Endometrial microvascular endothelial cells (primary cell): Measurements from ENCODE around the gene TIMM23. TPM values are rescaled to one million over a fixed set of nuclear protein-coding genes. Genes with fewer than 3 reads are reported as not detected.

Experiments
- in situ Hi-C: cut with HindIII; loops from 2 replicates; pipeline ENCODE4 v1.10.0; 2017; ENCODE audit warnings: low sequenced_read_pairs, low pct_unique_long_range_greater_than_20kb; ENCODE audit errors: inconsistent ontology term
- total RNA-seq: library from RNA; depleted of rRNA; stranded (reverse); fragments of >200 nt; gene quantifications from one replicate; pipeline ENCODE4 v1.2.3, GENCODE V29; 2015; ENCODE audit errors: inconsistent ontology term

TIMM23 gene
- total RNA-seq, 1 donor from 2014 or later: 139 TPM

DNA sequence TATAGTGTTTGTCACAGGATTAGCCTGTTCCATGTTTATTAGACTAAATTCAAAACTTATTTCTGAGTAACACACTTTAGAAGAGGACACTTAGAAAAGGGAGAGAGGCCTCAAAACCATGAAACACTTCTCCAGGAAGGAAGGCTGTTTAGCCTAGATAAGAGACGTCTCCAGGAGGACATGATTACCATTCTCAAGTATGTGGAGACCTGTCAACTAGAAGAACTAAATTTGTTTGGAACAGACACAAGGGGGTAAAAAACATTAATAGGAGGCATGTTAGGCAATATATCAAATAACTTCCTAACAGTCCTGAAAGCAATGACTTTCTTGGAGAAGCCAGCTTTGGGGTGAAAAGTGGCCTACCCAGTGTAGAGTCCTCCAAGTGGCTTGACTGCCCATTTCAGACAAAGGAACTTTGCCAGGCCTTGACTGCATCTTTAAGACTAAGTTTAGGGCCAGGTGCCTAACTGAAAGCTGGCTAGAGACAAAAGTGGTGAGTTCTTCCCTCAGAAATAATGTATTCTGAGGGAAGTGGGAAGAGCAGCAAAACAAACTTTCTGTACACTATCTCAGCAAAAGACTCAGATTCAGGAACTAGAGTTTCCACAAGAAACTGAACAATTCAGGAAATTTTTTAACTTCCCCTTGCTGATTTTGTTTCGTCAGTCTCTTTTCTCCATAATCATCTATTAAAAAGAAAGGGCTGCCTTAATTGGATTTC lies 46.3 kb downstream of the TIMM23 start:
- in situ Hi-C loops: no loop called here

DNA sequence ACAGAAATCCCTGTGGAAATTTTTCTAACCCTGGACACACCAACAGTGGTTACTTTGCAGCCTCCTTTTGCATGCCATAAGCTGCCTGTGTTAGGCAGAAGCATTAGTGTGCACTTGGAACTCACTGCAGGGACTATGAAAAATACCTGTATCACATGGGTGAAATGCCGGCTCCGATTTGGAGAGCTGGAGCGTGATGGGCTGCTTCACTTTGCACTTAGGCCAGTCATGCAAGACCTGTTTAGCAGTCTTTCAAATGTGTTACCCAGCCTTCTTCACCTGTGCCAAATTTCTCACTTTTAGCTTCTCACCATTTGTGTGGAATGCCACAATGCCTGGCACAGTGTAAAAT lies 46.9 kb downstream of the TIMM23 start:
- in situ Hi-C loops: no loop called here

DNA sequence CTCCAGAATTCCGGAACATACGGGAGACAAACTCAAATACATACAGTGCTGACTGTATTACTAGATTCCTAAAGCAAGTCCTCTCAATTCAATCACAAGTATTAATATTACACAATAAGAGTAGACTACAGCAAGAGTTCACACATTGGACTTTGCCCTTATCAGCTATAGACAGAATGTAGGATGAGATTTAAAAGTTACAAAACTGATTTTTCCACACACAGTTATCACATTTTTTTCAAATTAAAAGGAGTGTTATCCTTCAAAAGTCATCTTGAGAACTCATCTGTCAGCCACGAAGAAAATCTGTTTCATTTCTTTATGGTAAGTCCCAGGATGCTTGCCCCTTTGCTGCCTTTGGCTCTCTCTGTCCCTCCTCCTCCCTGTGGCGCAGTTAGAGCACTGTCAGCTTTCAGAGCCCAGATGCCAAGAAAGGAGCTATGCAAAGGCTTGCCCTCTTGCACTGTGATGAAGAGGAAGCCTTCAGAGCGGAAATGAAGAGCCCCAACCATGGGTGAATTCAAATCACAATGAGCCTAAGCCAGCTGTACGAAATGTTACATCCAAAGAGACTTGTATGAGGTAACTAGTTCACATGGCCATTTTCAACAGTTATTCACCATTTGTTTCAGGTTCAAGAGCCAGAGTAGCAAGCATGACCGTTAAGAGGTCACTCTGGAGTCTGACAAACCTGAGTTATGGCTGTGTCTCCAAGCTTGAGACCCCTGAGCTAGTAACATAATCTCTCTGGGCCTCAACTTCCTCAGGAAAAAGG lies 47.5 kb downstream of the TIMM23 start:
- in situ Hi-C loops: no loop called here

DNA sequence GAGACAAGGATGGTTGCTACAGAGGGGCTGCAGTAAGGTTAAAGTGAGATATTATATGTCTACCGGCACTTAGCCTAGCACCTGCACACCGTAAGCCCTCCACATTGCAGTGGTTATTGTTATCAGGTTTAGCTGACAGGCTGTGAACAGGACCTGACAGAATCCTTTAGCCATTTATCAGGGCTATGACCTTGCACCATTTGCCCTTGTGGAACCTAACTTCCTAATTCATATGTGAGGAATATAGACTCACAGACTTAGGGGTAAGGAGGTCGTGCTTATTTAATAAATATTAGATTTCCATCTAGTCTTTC lies 48.0 kb downstream of the TIMM23 start:
- in situ Hi-C loops: no loop called here

DNA sequence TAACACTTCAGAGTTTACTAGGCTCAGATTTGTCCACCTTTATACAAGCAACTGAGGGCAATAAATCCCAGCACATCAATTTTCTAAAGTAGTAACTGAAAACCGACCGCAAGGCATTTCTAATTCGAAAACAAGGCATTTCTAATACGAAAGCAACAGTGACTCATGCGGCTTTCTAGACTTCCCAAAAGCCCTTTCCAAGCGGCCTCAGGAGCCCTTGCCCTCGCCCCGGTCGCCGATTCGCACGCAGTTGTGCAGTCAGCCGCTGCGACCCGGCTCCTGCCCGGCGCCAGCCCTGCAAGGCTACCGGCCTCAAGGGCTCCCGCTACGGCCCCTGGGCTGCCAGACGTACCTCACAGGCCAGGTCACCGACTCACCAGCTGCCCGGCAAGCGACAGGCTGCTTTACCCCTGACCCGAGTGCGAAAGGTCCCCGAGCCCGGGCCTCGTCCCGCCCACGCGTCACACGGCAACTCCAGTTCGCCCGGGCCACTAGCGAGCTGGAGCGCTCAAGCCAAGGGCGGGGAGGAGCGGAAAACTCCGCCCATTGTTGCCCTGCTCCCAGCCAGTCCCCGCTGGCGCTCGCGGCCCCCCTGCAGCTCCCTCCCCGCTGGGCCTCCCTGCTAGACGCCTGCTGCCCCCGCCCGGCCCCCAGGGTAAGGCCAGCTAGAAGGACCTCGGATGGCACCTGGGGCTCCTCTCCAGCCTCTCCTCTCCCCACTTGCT lies 50.9 kb downstream of the TIMM23 start:
- in situ Hi-C loops: no loop called here

DNA sequence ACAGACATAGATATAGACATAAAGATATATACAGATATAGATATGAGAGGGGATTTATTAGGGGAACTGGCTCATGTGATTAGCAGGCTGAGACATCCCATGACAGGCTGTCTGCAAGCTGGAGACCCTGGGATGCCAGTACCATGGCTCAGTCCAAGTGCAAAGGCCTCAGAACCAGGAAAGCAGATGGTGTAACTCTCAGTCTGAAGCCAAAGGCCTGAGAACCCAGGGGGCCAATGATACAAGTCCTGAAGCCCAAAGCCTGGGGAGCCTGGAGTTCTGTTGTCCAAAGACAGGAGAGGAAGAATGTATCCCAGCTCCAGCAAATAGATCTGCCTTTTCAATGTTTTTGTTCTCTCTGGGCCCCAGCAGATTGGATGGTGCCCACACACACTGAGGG lies 52.7 kb downstream of the TIMM23 start:
- in situ Hi-C loops: no loop called here

DNA sequence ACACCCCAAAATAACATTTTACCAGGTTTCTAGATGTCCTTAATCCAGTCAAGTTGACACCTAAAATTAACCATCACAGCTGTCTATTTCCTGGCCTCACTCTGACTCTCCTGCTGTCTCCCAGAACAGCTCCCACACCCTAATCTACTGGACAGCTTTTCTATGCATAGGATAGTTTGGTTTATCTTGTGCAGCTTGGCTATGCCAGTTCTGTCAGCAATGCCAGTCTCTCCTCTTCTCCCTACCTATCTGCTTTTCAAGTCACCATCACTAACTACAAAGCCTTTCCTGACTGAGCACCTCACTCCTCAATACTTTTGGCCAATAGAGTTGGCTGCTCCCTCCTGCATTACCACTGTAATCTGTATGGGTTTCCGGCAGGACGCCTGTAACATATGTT lies 53.1 kb downstream of the TIMM23 start:
- in situ Hi-C loops: no loop called here

DNA sequence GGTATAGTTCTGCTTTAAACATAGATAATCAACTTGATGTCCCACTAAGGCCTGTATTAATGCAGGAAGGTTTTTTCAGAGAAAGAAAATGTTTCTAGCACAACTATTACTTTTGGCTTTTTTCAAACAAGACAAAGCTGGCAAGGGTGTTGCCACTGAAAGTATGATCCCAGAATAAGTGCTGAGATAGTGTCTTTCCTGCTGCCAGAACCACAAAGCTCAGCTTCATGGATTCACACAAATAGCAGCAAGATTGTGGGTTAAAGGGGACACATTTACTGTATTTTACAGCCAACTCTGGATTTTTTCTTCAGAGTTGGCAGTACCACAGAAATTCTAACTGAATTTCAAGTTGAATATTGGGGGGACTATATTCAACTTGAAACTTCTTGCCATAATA lies 53.8 kb downstream of the TIMM23 start:
- in situ Hi-C loops: no loop called here

DNA sequence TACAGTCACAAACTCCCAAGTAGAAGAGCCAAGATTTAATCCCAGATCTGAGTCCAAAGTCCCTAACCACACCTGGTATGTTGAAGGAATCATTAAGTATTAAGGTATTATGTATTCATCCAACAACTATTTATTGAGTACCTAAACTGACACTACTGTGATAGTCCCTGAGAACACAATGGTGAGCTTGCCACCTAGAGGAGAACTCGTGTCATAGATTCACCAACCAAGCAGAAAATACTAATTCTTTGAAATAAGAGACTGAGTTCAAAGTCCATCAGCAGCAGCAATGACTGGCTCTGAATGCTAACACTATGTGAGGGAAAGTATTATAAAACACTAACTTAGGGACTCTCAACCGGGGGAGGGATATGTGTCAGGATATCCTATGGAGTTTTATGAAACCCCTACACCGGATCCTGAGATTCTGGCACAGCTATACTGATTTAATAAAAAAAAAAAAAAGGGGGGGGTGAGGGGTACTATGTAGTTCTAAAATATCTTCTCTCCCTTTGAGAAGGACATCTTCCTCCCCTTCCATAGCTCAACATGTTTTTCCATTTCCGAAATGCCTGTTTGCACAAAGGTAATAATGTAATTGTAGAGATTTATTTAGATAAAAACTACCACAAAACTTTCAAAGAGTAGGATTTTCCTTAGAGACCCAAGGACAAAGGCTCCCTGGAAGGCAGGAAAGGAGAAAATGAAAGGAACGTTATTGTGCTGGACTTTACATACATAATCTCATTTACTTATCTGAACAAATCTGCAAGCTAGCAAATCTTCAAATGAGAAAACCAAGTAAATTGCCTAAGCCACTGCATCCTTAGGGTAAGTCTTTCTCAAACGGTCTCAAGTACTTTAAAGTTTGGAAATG lies 56.5 kb downstream of the TIMM23 start:
- in situ Hi-C loops: no loop called here

DNA sequence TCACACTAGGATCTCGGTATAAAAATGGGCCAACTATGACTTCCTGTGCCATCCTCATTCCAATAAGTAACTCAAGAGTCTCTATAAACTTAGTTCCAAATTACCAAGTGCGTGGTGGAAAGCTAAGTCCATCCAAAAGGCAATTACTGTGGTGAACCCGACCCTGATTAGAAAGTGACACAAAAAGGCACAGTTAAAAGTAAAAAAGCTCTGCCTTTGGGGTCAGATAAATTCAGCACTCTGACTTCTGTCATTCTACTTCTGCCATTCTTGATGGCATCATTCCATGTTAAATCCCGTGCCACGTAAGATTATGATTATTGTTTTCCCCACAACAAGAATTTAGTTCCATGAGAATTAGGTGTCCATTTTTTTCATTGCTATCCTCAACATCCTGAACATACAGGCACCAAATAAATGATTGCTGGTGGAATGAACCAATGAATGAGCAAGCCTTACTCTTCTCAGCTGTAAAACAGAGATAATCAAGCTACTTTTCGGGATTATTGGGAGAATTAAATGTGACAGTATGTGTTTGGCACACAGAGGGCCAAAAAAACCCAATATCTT lies 57.3 kb downstream of the TIMM23 start:
- in situ Hi-C loops: no loop called here

DNA sequence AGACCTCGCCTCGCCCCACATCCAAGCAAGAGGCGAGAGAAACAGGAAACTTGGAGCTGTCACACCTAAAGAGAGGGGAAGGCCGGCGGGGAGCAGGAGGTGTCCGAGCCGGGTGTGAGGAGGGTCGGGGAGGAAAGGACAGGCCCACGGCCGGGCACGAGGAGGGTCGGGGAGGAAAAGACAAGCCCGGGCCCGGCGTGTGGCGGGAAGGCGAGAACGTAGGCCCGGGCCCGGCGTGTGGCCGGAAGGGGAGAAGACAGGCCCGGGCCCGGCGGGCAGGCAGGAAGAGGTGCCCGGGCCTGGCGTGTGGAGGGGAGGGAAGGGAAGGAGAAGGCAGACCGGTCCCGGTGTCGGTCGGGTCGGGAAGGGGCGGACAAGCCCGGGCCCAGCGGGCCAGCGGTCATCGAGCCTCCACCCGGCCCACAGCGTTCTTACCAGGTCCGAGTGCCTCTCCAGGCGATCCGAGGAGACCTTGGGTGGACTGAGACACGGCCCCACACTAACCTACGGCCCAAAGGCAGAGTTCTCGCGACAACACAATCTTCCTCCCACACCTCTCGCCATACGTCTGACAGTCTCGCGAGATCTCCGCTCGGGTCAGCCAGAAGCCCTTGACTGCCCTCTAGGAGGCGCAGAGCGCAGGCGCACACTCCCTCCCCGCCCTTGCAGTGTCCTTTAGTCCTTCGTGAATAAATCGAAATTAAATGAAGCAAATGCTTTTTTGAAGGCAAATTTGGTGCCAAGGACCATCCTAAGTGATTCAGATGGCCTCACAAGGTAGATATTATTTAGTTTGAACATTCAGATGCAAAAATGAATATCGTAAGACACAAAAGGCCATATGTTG lies 58.0 kb downstream of the TIMM23 start, which contains the start of gene NCOA4:
NCOA4 (minus strand) TSS at position 533 of the 847 bp plus-strand sequence. CDS start 13,943 bp downstream, outside the sequence.
- in situ Hi-C loops: no loop called here

DNA sequence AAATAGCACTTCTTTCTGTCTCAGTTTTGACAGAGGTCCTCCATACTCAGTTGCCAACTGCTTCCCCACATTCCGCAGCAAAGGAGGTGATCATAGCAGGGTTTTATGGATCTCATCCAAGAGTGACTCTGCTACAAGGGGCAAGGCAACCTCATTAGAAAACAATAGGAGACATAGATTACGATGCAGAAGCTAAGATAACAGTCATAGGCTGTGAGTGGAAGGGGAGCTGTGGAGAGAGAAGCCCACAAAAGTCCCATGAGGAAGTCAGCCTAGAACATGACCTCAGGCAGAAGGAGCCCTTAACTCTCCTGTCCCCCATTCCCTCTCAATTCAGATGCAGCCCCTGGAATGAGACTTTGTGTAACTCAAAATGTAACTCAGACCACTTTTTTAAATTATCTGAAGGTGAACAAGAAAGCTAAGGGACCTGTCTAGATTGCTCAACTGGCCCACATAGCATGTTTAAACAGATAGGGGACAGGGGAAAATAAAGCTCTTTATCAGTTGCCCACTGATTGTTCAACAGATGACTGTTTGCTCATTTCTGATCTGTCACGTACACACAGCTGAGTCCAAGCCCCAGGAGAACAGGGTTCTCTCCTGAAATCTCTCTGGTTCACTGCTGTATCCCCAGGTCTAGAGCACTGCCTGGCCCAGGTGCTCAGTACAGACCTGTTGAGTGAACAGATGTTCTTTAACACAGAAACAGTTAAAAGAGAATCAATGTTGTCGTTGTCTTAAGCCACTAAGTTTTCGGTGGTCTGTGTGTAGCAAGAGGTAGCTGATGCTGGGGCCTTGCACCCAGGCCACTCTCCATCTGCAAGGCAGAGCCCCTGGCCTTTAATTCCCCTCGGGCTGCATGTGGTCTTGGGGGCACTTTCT lies 59.6 kb downstream of the TIMM23 start:
- in situ Hi-C loops: no loop called here

DNA sequence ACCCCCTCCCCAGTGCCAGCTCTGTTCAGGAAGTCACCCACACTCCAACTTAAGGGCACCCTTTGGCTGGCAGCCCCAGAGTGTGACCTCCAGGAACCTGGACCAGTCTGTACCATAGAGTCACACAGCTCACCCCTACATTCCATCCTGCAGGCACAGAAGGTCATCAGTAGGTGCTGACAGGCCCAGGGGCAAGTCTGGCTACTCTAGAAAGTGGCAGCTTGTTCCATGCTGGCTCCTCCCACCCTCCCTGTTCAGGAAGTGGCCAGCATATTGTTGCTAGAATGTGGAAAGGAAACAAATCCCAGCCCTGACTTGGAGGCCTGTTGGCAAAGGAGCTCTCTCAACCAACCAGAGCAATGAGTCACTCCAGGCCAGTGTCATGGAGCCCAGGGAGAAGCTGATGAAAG lies 61.3 kb downstream of the TIMM23 start:
- in situ Hi-C loops: no loop called here

DNA sequence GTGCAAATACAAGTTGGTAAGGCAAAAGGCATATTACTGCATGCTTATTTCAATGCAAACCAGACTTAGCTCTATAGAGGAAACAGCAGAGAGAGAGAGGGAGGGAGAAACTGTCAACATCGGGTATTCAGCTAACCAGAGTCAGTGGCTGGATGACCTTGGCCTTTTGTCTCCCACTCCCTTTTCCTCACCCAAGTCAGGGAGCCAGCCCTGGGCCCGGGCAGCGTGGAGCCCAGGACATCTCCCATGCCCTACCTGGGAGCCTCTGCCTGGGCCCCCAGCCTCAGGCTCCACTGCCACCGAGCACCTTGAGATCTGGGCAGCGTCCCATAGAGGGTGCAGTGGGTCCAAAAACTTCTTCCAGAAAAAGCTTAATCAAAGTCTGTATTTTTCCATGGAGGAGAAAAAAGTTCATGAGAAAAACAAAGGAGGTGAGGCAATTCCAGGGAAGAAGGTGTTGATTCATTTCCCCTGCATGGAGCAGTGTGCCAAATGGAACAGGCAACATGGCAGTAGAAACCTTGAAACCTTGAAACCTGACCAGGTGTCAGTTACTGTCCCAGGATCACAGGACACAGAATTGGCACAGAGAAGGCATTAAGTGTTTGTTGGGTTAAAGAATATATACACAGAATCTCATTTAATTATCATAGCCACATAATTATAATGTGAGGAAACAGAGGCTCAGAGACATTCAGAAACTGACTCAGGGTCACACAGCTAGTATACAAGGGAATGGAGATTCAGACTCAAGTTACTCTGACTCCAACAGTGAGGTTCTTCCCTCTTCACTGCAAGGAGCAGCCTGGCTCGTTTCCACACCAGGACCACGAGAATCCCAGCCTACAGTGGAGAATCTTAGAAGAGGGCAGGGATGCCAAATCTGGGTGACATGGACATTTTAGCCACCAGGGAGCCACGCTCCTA lies 63.9 kb downstream of the TIMM23 start:
- in situ Hi-C loops: no loop called here

DNA sequence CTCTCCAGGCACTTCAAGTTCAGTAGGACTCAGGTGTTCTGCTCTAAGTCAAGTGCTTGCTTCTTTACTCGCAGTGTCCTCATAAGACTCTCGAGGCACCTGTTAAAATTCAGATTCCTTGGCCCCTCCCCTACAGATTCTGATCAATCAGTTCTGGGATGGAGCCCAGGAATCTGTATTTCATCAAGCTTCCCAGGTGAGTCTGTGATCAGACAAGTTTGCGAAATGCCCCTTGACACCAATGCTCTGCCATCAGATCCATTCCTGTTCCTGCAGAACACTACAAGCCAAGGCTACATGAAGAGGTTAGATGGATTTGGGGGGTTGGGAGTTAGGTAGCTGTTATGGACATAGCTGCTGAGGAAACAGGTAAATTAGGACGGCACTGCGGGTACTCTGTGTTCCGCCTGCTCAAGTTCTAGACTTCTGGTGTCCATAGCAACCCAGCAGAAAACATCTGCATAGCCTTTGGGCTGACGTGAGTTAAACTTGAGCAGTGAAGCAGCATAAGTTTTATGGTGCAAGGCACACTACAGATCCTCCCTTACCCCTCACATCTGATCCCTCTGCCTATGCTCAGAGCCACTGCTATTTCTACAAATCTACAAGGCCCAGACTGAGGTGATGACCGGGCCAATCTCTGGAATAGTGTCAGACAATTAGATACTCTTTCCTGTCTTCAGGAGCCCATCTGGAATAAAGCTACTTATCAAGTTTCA lies 65.0 kb downstream of the TIMM23 start:
- in situ Hi-C loops: no loop called here
